NB4 (cell line): ENCODE results near the gene SERPINA12.

Experiments
- MYC ChIP-seq: IDR thresholded peaks from 2 replicates; pipeline ENCODE4 v1.6.1; 2011; ENCODE audit warnings: low read depth, low read length
- POLR2A ChIP-seq: IDR thresholded peaks from 2 replicates; pipeline ENCODE4 v1.6.1; 2011; ENCODE audit warnings: mild to moderate bottlenecking; ENCODE audit not compliant: insufficient read length; ENCODE audit errors: extremely low read depth
- TF ChIP-seq, protein P1 (sequence below): IDR thresholded peaks from one replicate; pipeline ENCODE4 v1.5.1; 2012; ENCODE audit warnings: low read depth, low read length
- TF ChIP-seq, protein P2 (sequence below): IDR thresholded peaks from 2 replicates; pipeline ENCODE4 v1.6.1; 2011; ENCODE audit warnings: low read depth, low read length

DNA sequence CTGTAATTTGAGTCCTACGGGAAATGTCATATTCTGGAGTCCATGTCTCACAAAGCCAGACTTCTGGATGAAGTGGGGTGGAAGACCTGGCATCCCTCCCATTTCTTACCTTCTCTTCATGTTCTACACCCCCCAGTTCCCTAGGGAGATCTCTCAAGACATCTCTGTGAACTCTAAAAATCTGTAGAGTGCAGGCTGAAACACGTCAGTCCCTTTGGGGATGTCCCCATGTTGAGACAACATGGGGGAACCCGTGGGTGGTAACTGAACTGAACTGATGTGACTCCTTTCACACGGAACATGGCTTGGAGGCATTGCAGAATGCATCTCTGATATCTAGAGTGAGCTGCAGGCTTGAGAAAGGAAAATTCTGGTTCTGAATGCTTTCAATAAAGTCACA, 15.2 kb downstream of the SERPINA12 start:
- TF ChIP-seq, protein P1, sequence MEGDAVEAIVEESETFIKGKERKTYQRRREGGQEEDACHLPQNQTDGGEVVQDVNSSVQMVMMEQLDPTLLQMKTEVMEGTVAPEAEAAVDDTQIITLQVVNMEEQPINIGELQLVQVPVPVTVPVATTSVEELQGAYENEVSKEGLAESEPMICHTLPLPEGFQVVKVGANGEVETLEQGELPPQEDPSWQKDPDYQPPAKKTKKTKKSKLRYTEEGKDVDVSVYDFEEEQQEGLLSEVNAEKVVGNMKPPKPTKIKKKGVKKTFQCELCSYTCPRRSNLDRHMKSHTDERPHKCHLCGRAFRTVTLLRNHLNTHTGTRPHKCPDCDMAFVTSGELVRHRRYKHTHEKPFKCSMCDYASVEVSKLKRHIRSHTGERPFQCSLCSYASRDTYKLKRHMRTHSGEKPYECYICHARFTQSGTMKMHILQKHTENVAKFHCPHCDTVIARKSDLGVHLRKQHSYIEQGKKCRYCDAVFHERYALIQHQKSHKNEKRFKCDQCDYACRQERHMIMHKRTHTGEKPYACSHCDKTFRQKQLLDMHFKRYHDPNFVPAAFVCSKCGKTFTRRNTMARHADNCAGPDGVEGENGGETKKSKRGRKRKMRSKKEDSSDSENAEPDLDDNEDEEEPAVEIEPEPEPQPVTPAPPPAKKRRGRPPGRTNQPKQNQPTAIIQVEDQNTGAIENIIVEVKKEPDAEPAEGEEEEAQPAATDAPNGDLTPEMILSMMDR, result no peak
- TF ChIP-seq POLR2A, result no peak
- TF ChIP-seq, protein P2, sequence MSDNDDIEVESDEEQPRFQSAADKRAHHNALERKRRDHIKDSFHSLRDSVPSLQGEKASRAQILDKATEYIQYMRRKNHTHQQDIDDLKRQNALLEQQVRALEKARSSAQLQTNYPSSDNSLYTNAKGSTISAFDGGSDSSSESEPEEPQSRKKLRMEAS, result no peak
- TF ChIP-seq MYC, result no peak
